ENCODE results near the gene LRP1-AS.

DNA sequence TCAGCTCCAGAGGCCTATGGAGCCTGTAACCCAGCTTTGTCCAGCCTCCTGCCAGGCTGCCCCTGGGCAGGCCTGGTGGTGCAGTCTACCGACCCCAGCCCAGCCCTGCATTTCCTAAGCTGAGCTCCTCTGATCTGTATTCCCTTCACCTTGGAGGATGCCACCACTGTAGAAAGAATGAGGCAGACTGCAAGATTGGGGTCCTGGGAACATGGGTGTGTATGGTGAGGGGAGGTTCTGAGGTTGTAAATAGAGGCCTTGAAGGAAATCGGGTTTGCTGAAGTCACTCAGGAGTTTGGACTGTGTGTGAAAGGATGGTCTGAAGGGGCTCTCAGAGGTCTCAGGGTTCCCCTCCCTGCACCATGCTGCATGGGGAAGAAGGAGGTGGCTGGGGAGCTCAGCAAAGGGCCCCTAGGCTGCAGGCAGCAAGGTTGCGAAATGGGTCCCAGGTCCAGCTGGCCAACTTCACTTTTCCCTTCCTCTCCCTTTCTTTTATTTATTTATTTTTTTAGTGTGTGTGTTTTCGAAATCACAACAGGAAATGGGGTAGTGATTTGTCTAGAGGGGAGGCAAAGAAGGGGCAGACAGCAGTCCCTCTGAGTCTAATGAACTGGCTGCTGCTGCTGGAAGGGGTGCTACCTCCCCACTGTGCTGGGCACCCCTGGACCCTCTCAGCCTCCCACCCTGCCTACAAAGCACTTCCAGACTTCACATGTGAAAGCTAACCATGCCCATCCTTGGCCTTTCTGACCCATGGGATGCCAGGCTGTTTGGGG lies 1.2 kb upstream of the LRP1-AS start:
- TF ChIP-seq, protein P1, sequence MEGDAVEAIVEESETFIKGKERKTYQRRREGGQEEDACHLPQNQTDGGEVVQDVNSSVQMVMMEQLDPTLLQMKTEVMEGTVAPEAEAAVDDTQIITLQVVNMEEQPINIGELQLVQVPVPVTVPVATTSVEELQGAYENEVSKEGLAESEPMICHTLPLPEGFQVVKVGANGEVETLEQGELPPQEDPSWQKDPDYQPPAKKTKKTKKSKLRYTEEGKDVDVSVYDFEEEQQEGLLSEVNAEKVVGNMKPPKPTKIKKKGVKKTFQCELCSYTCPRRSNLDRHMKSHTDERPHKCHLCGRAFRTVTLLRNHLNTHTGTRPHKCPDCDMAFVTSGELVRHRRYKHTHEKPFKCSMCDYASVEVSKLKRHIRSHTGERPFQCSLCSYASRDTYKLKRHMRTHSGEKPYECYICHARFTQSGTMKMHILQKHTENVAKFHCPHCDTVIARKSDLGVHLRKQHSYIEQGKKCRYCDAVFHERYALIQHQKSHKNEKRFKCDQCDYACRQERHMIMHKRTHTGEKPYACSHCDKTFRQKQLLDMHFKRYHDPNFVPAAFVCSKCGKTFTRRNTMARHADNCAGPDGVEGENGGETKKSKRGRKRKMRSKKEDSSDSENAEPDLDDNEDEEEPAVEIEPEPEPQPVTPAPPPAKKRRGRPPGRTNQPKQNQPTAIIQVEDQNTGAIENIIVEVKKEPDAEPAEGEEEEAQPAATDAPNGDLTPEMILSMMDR (IDR thresholded peaks at IDR 0.05), result no peak
- TF ChIP-seq POLR2AphosphoS5 (IDR thresholded peaks at IDR 0.05), result peak; percentile 24

All from prostate gland (tissue), 2 donors.